ENCODE measurements around the gene LRRC42. TPM values are rescaled to one million over a fixed set of nuclear protein-coding genes. Genes with fewer than 3 reads are reported as not detected.
A peak's percentile ranks its signal among the peaks of the same experiment; 100 is the strongest.

The LRRC42 gene
- total RNA-seq, 1 donor = 38.7 TPM

GRCh38 chr1:53945433-53946251 lies 508 bp upstream of the LRRC42 start, which contains the start of gene IFT25:
Gene IFT25, minus strand, starts transcription at chr1:53945699. Its CDS starts 5,617 bp downstream, at chr1:53940082.
- Histone ChIP-seq H4K20me1 (ENCODE audit: insufficient read depth, low read length) (peaks cover 11% of the 10 kb centered on the region), H3K27me3 (ENCODE audit: insufficient read depth, low read length) (no peaks in the 10 kb centered on the region), H2AFZ (ENCODE audit: low read length) (peak within 1 kb of the TSS; percentile 89), H3K9me3 (ENCODE audit: low read depth, low read length) (no peaks in the 10 kb centered on the region), H3K27ac (ENCODE audit: low read depth, low read length) (peak within 1 kb of the TSS; percentile 87), H3K4me1 (ENCODE audit: insufficient read depth, low read length) (peaks cover 19% of the 10 kb centered on the region), H3K4me3 (ENCODE audit: insufficient read depth, low read length) (peak within 1 kb of the TSS; percentile 88), H3K79me2 (ENCODE audit: insufficient read depth, low read length) (peaks cover 76% of the 10 kb centered on the region), H3K36me3 (ENCODE audit: insufficient read depth, low read length) (no peaks in the 10 kb centered on the region), H3K4me2 (ENCODE audit: insufficient read depth, low read length) (peak within 1 kb of the TSS; percentile 90)
- peak; percentile 99 for DNase-seq (ENCODE audit: insufficient read length, low spot score, missing footprints)
- TF ChIP-seq, protein P1, sequence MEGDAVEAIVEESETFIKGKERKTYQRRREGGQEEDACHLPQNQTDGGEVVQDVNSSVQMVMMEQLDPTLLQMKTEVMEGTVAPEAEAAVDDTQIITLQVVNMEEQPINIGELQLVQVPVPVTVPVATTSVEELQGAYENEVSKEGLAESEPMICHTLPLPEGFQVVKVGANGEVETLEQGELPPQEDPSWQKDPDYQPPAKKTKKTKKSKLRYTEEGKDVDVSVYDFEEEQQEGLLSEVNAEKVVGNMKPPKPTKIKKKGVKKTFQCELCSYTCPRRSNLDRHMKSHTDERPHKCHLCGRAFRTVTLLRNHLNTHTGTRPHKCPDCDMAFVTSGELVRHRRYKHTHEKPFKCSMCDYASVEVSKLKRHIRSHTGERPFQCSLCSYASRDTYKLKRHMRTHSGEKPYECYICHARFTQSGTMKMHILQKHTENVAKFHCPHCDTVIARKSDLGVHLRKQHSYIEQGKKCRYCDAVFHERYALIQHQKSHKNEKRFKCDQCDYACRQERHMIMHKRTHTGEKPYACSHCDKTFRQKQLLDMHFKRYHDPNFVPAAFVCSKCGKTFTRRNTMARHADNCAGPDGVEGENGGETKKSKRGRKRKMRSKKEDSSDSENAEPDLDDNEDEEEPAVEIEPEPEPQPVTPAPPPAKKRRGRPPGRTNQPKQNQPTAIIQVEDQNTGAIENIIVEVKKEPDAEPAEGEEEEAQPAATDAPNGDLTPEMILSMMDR (IDR thresholded peaks at IDR 0.05; ENCODE audit: extremely low read depth, low read depth, low read length) = no peak

GRCh38 chr1:53947172-53947907 lies 1.2 kb downstream of the LRRC42 start:
- no peak overlapping the region for H3K27ac ChIP-seq (ENCODE audit: low read depth, low read length)
- H3K9me3 ChIP-seq (ENCODE audit: low read depth, low read length) = no peaks in the 10 kb centered on the region
- H3K4me2 ChIP-seq (ENCODE audit: insufficient read depth, low read length) = peak overlapping the region; percentile 77
- peak overlapping the region; percentile 78 for H3K4me3 ChIP-seq (ENCODE audit: insufficient read depth, low read length)
- H3K36me3 ChIP-seq (ENCODE audit: insufficient read depth, low read length) = peaks cover 7% of the 10 kb centered on the region
- DNase-seq (ENCODE audit: insufficient read length, low spot score, missing footprints) = peak; percentile 65
- H3K4me1 ChIP-seq (ENCODE audit: insufficient read depth, low read length) = peaks cover 19% of the 10 kb centered on the region
- peak overlapping the region; percentile 54 for H2AFZ ChIP-seq (ENCODE audit: low read length)
- no peaks in the 10 kb centered on the region for H3K27me3 ChIP-seq (ENCODE audit: insufficient read depth, low read length)
- TF ChIP-seq, protein P1 (IDR thresholded peaks at IDR 0.05; ENCODE audit: extremely low read depth, low read depth, low read length) = no peak
- H4K20me1 ChIP-seq (ENCODE audit: insufficient read depth, low read length) = peaks cover 14% of the 10 kb centered on the region
- peaks cover 89% of the 10 kb centered on the region for H3K79me2 ChIP-seq (ENCODE audit: insufficient read depth, low read length)

DNA sequence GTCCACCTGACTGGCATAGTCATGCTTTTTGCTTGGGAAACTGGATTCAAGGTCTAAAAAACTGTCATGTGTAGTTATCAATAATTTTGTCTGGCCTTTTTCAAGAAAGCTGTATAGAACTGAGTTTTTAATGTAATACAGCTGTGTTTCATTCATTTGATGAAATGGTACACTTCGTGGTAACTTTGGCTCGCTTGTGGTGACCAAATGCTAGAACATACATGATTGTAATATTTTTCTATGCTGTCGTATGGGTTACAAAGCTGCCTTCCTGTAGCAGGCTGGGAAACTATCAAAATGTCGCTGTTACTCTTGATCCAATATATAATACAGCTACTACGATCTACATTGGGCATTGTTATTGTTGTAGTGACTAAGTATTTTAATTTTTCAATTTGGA lies 2.1 kb downstream of the LRRC42 start:
- no peak overlapping the region for H3K4me3 ChIP-seq (ENCODE audit: insufficient read depth, low read length)
- peaks cover 14% of the 10 kb centered on the region for H4K20me1 ChIP-seq (ENCODE audit: insufficient read depth, low read length)
- no peak overlapping the region for H2AFZ ChIP-seq (ENCODE audit: low read length)
- peaks cover 16% of the 10 kb centered on the region for H3K36me3 ChIP-seq (ENCODE audit: insufficient read depth, low read length)
- H3K4me2 ChIP-seq (ENCODE audit: insufficient read depth, low read length) = peak overlapping the region; percentile 77
- DNase-seq (ENCODE audit: insufficient read length, low spot score, missing footprints) = no peak
- H3K27me3 ChIP-seq (ENCODE audit: insufficient read depth, low read length) = no peaks in the 10 kb centered on the region
- no peaks in the 10 kb centered on the region for H3K9me3 ChIP-seq (ENCODE audit: low read depth, low read length)
- TF ChIP-seq, protein P1 (IDR thresholded peaks at IDR 0.05; ENCODE audit: extremely low read depth, low read depth, low read length) = no peak
- H3K79me2 ChIP-seq (ENCODE audit: insufficient read depth, low read length) = peaks cover 87% of the 10 kb centered on the region
- peaks cover 19% of the 10 kb centered on the region for H3K4me1 ChIP-seq (ENCODE audit: insufficient read depth, low read length)
- H3K27ac ChIP-seq (ENCODE audit: low read depth, low read length) = no peak overlapping the region
